ACHN (cell line): ENCODE measurements around the gene ATM.

ENCODE experiments used
- DNase-seq: peaks from one replicate; pipeline ENCODE4 v3.0.0-alpha.2; 2015
- in situ Hi-C: cut with HindIII; loops from 2 replicates; pipeline ENCODE4 v1.10.0; 2017; ENCODE audit warnings: low sequenced_read_pairs, low pct_ligation_motif_present, low pct_unique_long_range_greater_than_20kb

The ATM gene

DNA sequence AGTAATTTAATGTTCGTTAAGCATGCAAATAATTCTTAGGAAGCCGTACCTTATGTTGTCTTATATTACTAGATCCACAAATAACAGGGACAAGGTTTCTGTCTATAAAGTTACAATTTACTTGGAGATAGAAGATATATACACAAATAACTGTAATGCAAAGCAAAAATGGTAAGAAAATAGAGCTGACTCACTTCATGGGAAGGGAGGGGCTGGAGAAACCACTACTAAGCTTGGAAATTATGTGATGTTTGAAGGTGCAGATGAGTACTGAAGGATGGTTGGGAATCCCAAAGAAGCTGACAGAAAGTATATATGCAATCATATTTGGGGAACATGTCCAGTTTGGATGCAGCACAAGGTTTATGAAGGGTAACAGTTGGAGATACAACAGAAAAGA, 4.4 kb upstream of the ATM start:
- in situ Hi-C loops = no loop called here
- DNase-seq = no peak

GRCh38 chr11:108218912-108219783, 3.7 kb upstream of the ATM start:
- in situ Hi-C loops = no loop called here
- DNase-seq = no peak

- in situ Hi-C loops = no loop called here
- peak; percentile 7 for DNase-seq
Measured at GRCh38 chr11:108220721-108221336, 2.0 kb upstream of the ATM start.

GRCh38 chr11:108221371-108221770, 1.5 kb upstream of the ATM start:
- peak; percentile 19 for DNase-seq
- in situ Hi-C loops = no loop called here

DNA sequence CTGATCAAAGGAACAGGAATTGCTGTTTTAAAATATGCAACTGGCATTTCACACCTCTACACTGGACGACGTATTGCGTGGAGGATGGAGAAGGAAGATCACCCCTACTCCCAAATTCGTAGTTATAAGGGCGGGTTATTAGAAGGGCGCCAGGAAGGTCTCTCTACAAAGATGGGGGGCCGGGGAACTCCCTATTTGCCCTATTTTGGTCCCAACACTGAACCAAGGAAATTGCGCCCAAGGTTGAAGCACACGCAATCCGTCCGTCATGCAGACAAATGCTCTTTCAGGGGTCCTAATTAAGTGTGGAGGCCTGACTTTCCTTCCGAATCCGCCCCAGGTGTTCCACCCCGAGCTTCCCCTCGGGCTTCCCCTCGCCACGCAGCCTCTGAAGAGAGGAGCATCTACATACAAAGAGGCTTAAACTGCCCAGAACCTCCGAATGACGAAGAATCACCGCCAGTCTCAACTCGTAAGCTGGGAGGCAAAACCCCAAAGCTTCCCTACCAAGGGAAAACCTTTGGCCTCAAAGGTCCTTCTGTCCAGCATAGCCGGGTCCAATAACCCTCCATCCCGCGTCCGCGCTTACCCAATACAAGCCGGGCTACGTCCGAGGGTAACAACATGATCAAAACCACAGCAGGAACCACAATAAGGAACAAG, 825 bp upstream of the ATM start:
- in situ Hi-C loops = no loop called here
- DNase-seq = peak; percentile 2

DNA sequence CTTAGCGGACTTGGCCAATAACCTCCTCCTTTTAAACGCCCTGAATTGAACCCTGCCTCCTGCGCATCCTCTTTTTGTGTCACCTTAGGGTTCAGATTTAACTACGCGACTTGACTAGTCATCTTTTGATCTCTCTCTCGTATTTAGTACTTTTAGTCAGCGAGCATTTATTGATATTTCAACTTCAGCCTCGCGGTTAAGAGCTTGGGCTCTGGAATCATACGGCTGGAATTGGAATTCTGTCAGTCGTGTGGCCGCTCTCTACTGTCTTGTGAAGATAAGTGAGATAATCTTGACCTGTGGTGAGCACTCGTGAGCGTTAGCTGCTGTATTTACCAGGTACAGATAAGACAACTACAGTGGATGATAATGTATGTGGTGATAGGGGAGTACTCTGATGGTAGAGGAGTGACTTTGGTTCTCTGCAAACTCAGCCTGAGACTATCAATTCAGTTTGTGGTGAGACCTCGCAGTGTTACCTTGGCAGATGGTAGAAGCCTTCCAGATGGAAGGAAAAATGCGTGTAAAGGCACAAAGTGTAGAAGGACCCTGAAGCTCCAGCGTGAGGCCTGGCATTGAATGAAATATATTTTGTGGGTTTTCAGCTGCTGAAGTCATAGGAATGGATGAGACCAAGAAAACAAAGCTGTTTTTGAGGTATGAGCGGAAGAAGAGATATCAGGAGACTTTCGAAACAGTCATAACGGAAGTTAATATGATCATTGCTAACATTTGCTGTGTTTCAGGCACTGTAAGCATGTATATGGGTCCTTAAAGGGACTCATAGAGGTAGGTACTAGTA, 682 bp downstream of the ATM start:
- peak; percentile 2 for DNase-seq
- in situ Hi-C loops = no loop called here

- in situ Hi-C loops = no loop called here
- DNase-seq = no peak
Measured at GRCh38 chr11:108224366-108224765, 1.5 kb downstream of the ATM start.

DNA sequence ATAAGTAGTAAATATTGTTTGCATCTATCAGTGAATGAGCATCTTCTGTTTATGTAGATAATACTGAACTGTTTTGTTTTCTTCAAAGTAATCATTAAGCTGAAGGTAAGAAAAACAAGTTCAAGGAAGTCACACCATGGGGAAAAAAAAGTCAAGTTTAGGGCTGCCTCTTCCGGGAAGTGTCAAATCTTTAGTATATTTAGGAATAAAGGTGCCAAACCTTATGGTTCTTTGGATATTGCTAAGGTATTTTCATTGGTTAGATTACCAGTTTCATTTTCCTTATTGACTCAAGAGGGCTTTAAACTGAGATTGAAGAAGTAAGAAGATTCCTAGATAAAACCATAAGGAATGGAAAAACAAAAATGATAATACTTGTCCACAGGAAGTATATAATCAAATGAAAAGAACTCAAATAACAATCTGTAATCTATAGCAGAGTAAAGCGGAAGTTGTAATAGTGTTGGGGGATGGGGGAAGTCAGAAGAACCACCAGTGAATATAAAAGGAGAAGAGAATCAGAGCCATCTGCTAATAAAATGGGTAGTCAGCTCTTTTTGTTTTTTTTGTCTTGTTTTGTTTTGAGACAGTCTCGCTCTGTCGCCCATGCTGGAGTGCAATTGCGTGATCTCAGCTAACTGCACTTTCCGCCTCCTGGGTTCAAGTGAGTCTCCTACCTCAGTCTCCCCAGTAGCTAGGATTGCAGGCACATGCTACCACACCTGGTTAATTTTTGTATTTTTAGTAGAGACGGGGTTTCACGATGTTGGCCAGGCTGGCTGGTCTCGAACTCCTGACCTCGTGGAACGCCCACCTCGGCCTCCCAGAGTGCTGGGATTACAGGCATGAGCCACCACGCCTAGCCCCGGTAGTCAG, 2.3 kb downstream of the ATM start:
- in situ Hi-C loops = no loop called here
- peak; percentile 32 for DNase-seq

DNA sequence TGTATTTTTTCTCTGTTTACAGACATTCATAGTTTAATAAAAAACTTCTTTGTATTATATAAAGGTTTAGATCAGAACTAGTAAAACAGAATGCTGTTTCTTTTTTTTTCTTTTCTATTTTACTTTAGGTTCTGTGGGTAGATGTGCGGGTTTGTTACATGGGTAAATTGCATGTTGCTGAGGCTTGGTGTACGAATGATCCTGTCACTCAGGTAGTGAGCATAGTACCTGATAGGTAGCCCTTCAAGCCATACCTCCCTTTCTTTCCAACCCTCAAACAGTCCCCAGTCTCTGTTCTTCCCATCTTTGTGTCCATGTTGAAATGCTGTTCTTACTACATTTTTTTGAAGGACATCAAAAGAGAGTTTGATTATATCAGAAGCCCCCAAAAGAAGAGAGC, 3.2 kb downstream of the ATM start:
- in situ Hi-C loops = no loop called here
- DNase-seq = no peak

DNA sequence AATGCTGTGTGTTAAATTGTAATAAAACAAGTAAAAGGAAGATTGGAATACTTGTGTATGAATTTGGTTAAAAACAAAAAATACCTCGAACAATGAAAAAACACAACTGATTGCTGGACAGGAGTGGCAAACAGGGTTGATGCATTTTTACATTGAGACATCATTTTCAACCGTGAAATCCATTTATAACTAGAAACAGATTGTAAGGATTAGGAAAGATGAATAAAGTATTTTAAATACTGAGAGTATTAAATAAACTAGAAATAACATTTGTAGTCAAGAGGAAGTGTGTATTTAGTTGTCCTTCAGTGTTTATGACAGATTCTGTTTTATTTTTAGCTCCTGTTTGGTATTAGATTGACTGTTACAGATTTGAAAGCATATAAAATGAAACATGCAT, 5.4 kb downstream of the ATM start:
- in situ Hi-C loops = no loop called here
- DNase-seq = no peak

GRCh38 chr11:108233277-108233945, 10.5 kb downstream of the ATM start:
- DNase-seq = no peak
- in situ Hi-C loops = no loop called here

GRCh38 chr11:108235192-108235591, 12.3 kb downstream of the ATM start:
- no peak for DNase-seq
- in situ Hi-C loops = no loop called here

DNA sequence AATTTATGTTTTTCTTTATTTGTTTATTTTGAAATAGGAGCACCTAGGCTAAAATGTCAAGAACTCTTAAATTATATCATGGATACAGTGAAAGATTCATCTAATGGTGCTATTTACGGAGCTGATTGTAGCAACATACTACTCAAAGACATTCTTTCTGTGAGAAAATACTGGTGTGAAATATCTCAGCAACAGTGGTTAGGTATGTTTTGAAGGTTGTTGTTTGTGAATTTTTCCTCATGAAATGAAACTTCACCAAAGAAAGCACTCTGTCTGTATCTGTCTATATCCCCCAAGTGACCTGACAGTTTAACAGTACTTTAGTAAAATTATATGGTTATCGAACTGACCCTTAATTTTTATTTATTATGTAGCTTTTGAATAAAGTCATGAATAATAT, 12.8 kb downstream of the ATM start:
- in situ Hi-C loops = no loop called here
- DNase-seq = no peak

- in situ Hi-C loops = no loop called here
- no peak for DNase-seq
Measured at GRCh38 chr11:108237058-108237481, 14.2 kb downstream of the ATM start.

DNA sequence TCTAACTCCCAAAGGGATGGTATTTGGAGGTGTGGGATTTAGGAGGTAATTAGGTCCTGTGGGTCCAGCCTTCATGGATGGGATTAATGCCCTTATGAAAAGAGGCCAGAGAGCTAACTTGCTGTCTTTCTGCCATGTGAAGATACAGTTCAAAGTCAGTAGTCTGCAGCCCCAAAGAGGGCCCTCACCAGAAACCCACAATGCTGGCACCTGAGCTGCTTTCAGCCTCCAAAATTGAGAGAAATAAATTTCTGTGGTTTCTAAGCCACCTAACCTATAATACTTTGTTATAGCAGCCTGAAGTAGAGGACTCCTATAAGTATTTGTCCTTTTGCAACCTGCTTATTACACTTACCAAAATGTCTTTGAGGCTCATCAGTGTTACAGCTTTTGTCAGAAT, 16.2 kb downstream of the ATM start:
- DNase-seq = no peak
- in situ Hi-C loops = no loop called here

- in situ Hi-C loops = no loop called here
Measured at GRCh38 chr11:108241330-108242037, 18.6 kb downstream of the ATM start.

GRCh38 chr11:108242422-108242821, 19.6 kb downstream of the ATM start:
- in situ Hi-C loops = no loop called here
- no peak for DNase-seq

More at GRCh38 chr11:108241330-108242037, 18.6 kb downstream of the ATM start:
- no peak for DNase-seq
